ENCODE data around the gene CHD5.
A peak's percentile ranks its signal among the peaks of the same experiment; 100 is the strongest.

Gene CHD5

DNA sequence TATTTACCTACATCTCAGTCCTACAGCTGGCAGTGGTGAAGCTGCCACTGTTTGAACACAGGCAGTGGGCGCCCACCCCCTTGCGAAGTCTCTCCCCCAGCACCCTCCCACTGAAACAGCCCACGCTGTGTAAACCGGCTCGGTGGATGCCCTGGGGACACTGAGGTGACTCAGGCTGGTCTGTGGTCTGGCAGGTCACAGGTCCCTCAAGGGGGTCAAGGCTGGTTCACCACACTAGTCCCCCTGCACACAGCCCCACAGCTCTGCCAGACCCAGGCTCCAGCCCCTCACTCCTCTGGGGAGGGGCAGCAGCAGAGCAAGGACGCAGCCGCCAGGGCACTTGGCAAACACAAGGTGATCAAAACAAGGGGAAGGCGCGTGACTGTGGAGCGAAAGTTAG, 7.6 kb downstream of the CHD5 start:
- no peak for DNase-seq

DNA sequence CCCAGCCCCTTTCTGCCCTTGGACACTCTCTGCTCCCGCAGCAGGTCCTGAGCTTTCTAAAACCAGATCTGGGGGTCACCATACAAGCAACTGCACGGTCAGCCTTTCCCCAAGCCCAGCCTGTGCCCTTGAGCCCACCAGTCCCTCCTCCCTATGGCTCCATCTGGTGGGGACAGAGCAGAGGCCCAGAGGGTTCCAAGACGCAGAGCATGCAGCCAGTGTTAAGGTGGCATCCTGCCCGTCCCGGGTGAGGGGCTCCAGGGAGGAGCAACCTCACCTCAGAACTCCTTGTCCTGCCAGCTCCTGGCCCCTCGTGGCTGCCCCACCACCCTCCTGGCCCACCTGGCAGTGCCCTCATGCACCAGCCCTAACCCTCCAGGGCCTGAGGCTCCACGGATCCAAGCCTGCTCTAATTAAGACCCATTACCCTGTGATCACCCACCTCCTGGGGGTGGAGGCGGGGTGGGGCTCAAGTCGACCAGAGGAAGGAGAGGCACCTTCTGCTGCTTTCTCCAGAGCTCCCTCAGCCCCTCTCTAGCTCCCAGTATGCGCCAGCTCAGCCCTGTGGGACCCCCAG, 8.5 kb downstream of the CHD5 start:
- no peak for DNase-seq

DNA sequence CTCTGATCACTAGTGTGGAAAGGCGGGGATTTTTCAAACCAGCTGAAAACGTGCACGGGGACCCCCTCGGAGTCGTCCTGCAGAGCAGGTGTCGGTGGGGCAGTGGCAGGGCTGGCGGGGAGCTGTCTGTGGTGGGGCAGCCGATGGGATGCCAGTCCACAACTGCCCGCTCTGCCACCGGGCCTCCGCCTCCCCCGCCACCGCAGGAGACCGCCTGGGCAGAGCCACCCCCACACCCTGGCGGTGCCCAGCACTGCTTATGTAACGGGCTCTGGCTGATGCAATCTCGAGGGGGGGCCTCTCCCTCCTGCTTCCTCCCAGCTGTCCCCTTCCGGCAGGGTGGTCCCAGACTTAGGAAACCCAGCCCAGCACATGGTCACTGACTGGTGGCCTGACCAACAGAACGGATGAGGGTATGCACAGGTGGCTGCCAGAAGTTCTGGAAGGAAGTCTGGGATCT, 9.3 kb downstream of the CHD5 start:
- DNase-seq: no peak

DNA sequence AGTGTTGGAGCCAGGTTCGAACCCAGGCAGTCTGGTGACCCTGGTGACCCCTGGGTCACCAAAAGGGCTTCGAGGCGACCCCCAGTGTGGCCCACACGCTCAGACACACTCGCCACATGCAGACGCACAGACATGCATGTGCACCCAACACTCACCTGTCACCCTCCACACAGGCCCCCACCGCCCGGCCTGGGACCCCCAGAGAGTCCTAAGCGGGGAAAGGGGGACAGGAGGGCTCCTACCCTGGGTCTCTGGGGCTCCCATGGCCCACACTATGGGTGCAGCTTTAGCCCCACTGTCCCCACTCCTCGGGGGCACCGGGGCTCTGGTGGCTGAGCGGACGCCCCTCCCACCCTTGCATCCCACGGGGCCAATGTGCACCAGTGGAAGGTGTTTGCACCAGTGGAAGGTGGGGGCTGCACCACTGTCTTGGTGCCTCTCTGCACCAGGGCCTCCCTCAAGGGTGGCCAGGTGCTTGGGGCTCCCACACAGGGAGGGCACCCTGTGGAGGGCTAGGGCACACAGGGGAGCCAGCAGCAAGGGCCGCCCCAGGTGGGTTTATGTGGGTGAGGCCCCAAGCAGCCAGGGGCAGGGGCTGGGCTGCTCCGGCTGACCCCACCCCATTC, 9.9 kb downstream of the CHD5 start:
- DNase-seq: no peak

DNA sequence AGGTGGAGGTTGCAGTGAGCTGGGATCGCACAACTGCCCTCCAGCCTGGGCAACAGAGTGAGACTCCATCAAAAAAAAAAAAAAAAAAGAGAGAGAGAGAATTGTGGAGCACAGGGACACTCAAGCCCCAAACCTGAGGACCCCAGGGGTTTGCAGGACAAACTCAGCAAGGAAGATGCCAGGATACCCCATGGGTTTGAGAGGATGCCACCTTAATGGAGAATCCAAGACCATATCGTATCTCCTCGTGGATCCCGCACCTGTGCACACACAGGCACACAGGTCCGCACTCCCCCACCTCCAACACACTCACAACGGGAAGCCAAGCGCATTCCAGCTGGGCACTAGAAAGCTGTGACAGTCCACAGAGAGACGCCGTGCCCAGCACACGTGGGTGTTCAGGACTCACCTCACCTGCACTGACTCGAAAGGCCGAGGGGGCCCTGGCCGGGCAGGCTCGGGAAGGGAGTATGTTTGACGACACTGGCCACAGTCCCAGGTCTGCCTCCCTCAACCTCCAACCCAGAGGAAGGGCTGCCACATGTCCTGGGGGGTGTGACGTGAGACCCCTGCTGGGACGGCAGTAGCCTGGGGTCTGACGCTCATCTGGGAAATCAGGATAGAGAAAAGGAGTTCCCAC, 11.1 kb downstream of the CHD5 start:
- no peak for DNase-seq

DNA sequence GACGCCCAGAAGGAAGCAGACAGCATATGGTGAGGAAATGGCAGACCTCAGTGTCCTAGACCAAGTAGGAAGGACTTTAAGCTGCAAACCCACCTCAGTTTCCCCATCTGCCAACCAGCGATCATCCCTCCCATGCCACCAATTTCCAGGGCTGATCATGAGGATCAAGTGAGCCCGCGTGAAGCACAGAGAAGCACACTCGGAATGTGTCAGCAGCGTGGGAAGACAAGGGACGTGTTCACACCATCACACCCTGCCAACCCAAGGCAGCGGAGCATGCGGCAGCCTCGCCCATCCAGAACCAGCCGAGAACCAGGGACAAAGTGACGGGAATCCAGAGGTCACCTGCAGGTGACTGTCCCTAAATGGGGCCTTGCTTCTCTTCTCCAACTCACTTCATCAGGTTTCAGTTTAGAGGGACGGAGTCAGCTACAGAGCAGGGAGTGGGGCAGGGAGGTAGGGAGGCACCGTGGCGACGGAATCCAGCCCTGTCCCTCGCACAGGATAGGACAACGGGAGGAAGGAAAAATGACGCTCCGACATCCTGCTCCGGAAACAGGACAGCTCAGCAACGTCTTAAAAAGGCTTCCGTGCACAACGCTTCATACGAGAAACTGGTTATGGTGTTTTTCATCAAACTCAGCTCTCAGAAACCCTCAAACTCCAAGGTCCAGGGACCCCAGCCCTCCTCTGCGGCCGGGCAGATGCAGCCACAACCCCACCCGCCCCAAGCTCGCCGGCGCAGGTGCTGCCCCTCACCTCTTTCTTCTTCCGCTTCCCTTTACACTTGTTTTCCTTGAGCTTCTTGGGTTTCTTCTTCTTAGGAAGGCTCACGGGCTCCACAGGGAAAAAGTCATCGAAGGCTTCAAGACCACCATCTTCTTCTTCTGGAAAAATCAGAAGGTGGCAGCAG, 12.5 kb downstream of the CHD5 start:
- no peak for DNase-seq

DNA sequence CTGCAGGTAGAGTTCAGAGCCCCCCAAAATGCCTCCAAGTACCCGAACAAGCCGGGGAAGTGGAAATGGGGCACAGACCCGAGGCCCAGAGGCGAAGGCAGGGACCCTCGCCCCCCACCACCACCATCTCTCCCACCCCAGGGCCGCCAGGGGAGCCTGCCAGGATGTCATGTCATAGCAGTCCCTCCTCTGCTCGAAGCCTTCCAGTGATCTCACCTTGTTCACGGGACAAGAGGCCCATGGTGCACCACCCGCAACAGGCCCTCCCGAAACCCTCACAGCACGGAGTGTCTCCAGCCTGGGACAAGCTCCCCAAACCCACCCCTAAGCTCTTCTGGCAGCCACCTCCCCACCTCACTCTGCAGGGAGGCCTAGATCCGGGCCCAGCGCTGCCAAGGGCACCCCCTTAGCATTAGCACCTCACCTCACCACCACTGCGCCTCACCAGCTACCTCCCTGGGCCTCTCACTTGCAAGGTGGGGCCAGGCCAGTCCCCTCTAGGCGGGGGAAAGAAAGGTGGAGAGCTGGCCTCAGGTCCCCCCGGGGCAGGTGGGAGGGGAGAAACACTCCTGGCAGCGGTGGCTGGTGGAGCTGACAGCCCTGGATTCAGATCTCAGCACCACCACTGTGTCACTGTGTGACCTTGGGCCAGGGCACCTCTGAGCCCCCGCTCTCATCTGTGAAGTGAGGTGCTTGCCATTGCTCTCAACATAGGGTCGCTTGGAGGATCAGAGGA, 13.3 kb downstream of the CHD5 start:
- DNase-seq: no peak

DNA sequence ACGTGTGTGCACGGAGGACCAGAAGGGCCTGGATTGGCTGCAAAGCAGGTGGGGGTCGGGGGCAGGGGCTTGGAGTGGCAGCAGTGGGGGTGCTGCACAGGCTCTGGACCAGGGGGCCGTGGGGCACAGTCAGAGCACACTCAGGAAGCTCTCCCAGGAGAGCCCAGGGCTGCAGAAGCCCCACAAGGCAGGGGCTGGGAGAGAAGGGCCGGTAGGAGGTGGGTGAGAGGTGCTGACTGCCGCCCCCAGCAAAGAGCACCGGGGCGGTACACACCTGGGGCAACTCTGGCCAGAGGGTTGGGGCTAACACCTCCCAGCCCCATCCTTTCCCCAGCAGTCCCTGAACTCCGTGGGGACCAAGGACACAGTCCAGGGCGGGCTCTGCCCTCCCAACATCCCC, 13.9 kb downstream of the CHD5 start:
- DNase-seq: no peak

DNA sequence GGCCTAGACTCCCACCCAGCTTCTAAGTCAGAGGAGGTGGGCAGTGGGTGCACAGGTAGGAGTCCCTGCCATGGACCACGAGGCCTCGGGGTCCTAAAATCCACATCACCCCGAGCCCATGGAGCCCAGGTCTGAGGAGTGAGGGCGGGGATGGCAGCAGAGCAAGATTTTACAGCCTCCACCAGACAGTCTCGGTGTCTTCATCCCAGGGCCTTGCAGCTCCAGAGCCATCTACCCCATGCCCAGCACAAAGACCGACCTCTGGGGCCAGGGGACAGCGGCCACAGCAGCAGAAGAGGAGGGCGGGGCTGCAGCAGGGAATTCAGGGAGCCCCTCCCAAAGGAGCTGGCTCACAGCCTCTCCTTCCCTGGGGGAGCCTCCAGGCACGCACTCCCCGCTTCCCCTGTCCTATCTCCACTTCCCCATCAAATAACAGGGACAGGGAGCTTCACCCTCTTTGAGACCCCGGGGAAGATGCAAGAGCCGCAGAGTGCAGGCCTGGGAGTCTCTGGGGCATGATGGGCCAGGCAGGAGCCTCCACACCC, 14.6 kb downstream of the CHD5 start:
- no peak for DNase-seq

DNA sequence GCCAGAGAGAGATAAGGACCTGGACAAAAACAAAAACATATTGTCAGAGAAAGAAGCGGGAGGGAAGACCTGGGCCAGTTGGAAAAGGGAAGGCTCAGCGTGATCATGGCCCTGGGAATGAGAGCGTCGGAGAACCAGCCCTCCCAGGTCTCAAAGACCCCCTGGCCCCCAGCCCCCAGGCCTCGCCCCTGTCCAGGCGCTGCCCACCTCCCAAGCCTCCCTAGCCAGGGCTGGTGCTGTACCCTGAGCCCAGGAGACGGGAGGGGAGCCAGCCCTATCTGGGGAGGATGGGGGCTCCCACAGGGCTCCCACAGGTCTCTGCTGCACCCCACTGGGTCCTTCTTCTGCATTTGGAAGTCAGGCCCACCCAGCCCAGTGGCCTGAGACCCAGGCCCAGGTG, 15.1 kb downstream of the CHD5 start:
- DNase-seq: no peak

DNA sequence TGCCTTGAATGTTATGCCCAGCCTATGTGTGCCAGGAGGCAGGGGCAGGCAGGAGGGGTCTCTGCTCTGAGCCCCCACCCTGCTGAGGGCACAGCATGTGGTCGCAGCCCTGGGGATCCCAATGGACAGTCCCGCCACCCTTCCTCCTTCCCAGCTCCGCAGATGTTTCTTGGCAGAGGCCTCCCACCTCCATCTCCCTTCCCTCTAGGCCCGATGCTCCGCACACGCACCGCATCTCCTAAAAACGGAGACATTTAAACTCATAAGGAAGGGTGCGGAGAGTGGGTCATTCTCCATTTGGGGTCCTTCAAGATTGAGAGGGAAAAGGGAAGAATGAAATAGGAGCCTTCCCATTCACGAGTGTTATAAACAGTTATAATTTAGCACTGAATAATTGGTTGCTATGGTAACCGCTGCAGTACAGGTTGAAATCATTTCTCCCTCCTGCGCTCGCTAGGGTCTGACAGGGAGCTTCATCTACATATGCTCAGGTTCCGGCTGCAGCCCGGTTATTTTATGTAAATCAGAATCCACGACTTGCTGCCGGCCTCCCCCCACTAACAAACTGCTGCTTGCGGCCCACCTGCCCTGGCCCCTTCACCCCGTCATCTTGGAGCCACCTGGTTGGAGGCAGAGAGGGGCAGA, 16.0 kb downstream of the CHD5 start:
- DNase-seq: no peak

DNA sequence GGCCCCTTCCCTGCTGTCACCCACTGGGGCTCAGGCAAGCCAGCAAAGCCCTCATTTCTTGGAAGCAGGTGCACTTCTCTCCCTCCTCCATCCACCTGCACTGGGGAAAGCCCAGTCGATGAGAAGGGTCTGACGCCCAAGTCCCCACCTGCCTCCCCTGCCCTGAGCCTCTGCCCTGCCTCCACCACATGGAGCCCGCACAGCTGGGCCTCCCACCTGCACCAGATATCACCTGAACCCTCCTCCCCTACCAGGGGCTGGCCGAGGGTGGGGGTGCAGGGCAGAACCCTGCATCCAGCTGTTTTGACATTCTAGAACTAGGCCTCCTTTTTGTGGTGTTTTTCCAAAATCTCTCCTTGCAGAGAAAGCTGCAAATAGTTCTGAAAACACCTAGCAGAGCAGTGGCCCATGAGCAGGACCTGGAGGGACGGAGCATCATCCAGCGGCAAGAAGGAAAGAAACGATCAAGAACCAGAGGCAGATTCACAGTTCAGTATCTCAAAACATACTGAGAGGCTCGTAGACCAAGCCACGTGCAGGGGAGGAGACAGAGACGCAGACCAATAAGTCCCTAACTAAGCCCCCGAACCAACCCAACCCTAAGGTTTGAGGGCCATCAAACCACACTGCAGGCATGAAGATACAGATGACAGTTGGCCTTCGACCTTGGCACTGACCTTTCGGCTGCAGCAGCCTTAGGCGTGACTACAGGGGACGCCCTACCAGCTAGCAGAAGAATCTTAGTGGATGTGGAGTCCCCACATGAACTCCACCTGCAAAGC, 16.7 kb downstream of the CHD5 start:
- no peak for DNase-seq

DNA sequence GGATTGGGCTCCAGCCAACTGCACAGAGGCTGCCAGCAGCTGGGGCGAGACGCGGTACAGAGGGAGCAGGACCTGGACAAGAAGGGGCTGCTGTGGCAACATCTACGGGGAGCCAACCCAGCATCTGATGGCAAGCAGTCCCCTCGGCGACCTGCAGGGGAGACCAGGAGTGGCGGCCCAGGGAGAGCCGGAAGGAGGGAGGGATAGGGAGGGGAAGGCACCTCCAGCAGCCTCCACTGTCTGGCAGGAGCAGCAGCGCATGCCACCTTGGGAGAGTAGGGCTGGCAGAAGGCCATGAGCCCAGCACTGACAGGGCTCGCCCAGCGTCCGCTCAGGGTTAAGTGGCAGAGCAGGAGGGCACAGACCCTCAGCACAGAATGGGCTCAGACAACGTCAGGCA, 17.3 kb downstream of the CHD5 start:
- no peak for DNase-seq

DNA sequence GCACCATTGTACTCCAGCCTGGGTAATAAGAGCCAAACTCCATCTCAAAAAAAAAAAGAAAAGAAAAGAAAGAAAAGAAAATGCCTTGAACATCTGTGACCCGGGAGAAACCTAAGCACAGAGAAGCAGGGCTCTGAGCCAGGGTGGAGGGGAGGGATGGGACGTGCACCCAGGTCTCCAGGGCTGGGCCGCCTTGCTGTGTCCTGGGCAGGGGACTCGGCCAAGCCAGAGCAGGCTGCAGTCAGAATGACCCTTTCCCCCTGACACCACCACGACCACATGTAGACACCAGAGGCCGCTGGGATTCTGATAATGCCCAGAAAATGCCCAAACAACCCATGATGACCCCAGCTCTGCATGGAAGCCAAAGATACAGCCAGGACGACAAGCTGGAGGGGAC, 17.8 kb downstream of the CHD5 start:
- DNase-seq: no peak

DNA sequence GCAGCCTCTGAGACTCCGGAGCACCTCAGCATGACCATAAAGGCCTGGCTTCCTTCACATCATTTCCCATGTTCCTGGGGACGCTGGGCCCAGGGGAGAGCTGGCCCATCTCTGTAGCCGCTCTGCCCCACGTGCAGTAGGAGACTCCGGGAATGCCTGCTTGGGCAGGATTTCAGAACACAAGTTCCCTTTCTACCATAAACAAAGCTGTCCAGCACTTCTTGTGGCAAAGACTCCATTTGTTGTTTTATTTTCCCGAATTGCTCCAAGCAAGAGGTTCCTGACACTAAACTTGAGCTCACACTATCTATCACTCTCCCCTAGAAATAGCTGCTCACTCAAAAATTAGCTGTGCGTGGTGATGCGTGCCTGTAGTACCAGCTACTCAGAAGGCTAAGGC, 21.9 kb downstream of the CHD5 start:
- DNase-seq: no peak

DNA sequence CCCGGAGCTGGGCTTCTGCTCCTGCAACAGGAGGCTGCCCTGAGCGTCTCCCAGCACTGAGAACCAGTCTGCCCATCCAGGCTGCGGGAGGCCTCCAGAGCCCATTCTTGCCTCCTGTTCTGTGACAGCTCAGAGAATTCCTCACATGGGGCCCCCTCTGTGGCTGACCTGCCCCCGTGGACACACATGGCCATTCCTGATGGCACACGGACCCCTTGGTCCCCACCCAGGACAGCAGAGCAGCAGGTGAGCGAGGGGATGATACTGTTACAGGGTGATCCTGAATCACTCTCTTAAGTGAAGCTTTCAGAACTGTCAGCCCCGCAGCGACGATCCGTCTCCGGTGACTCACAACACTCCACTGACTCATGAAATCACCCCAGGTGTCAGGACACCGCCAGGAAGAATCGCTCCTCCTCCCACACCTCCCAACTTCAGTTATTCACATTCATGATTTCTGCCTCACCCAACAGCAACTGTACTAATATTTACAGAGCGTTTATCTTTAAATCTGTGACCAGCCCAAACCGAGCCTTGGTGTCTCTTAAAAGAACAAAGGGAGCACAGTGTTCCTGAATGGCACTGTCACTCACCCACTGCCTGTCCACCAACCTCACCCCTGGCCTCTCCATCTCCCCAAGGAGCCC, 22.5 kb downstream of the CHD5 start:
- DNase-seq: peak; percentile 47 to 63

DNA sequence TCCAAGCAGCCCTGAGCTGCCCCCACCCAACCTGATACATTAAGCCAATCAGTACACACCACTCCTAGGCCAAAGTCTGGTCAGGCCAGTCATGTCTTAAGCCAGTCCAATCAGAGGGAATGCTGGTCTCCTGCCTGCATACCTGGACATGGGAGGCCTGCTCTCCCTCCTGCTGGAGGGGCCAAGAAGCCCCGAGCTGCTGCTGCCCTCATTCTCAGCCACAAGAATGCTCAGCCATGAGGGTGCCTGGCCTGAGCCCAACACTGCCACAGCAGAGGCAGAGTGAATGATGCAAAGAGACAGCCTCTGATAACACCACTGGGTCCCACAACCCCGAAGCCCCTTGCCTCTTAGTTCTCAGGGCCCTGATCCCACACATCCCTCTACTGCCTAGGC, 23.0 kb downstream of the CHD5 start:
- DNase-seq: no peak

DNA sequence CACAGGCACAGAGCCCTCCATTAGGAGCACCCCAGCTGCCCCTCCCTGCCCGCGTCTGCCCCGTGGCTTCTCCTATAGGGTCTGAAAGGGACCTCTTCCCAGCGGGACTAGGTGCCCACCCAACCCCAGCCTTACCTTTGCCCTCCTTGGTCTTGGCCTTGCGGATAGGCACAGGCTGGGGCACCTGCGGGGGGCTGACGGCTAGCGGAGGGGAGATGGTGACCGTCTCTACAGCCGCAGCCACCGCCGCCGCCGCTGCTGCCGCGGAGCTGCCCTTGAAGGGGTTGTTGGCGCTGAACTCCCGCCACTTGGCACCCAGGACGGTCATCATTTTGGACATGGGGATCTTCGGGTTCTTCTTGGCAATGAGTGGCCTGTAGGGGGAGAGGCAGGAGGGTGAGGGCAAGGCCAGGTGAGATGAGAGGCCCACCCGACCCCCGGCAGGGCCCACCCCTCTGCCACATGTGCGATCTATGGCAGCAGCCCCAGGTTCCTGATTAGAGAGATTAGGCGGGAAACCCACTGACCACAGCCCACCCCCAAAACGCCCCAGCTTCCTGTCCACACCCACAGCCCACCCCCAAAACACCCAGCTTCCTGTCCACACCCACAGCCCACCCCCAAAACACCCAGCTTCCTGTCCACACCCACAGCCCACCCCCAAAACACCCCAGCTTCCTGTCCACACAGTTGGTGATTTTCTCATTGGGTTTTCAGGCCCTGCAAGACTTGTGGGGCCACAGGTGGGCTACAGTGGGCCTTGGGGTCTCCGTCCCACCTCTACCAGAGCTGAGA, 25.4 kb downstream of the CHD5 start:
- no peak for DNase-seq

DNA sequence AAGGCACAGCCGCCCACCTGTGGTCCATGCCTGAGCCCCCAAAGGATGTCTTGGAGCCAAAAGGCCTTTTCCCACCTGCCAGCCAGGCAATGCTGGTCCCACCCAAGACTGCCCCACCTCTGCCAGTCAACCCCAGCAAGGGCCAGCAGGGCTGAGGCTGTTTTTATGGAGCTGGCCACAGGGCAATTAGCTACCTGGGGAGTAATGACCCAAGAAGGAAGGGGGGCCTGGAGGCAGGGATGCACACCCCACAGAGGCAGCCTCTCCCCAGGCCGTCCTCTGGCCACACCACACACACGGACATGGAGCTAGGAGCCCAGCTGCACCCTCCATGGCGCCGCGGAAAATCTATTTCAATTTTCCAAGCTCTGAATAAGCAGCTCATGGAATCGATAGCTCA, 27.2 kb downstream of the CHD5 start:
- no peak for DNase-seq

DNA sequence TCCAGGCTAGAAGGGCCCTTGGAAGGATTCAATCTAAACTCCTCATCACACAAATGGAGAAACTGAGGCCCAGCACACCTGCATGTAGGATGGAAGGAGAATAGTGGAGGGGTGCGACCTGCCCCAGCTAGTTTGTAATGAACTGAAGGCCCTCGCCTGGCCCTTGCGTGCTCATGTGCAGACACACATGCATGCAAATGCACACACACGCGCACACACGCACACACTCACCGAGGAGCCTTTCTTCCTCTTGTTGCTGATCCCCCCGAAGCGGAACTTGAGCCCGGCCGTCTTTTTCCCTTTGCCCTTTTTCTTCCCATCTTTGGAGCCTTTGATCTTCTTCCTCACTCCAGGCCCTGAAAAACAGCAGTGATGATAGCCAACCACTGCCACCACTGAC, 27.9 kb downstream of the CHD5 start:
- DNase-seq: no peak

Data from activated CD4-positive, alpha-beta T cell treated with anti-CD3 and anti-CD28 coated beads, Interleukin-2, amount 50 U/mL, for 48 hours (primary cell).